Calu3 (cell line): Measurements from ENCODE around the gene EIF6. TPM values are rescaled to one million over a fixed set of nuclear protein-coding genes. Genes with fewer than 3 reads are reported as not detected.

Experiments used
- BruUV-seq: library from RNA; stranded (reverse); fragments of 400-500 nt; replicated peaks from 2 replicates; lab custom pipeline; 2021; lab: Mats Ljungman, UMichigan
- CTCF ChIA-PET: fragments of 300-600 bp; sonication (Branson Sonifier 250); formaldehyde crosslinking; loops from one replicate; lab custom pipeline; 2022; ENCODE audit warnings: antibody characterized with exemption; lab: Charles Lee
- DNase-seq: peaks from one replicate; pipeline ENCODE4 v3.0.0; 2022
- H3K27ac Mint-ChIP-seq: one replicate; pipeline ENCODE4 v1.8.0; 2022; ENCODE audit warnings: mixed read lengths; ENCODE audit not compliant: unreplicated experiment
- H3K27me3 Mint-ChIP-seq: one replicate; pipeline ENCODE4 v1.8.0; 2022; ENCODE audit warnings: mixed read lengths; ENCODE audit not compliant: unreplicated experiment
- H3K36me3 Mint-ChIP-seq: one replicate; pipeline ENCODE4 v1.8.0; 2022; ENCODE audit warnings: mild to moderate bottlenecking, moderate library complexity, mixed read lengths; ENCODE audit not compliant: insufficient read depth, unreplicated experiment
- H3K4me1 Mint-ChIP-seq: one replicate; pipeline ENCODE4 v1.8.0; 2022; ENCODE audit warnings: mild to moderate bottlenecking, low read depth, mixed read lengths; ENCODE audit not compliant: unreplicated experiment
- H3K4me3 Mint-ChIP-seq: one replicate; pipeline ENCODE4 v1.8.0; 2022; ENCODE audit warnings: mild to moderate bottlenecking, low read depth, moderate library complexity, mixed read lengths; ENCODE audit not compliant: unreplicated experiment
- H3K9me3 Mint-ChIP-seq: one replicate; pipeline ENCODE4 v1.8.0; 2022; ENCODE audit warnings: low read depth, mixed read lengths; ENCODE audit not compliant: unreplicated experiment
- intact Hi-C: fragments of 100-400 bp; cut with micrococcal nuclease; formaldehyde crosslinking; loops from one replicate; pipeline ENCODE4 v1.10.0; 2022; ENCODE audit not compliant: unreplicated experiment
- total RNA-seq: library from RNA; stranded (reverse); gene quantifications from 2 replicates; pipeline ENCODE4 v1.2.3, GENCODE V29; 2022
- TF ChIP-seq, protein P1 (sequence below): fragments of 200-600 bp; IDR thresholded peaks from one replicate; pipeline ENCODE4 v1.8.0; 2022; ENCODE audit warnings: antibody characterized with exemption; ENCODE audit not compliant: unreplicated experiment

The EIF6 gene
- total RNA-seq, 1 experiment from 2014 or later, result 271 TPM

GRCh38 chr20:35320396-35321126 is 36.0 kb upstream of the EIF6 start:
- Mint-ChIP-seq H3K27ac (peak overlapping the region; percentile 97), H3K27me3 (no peaks in the 10 kb centered on the region), H3K4me1 (peaks cover 52% of the 10 kb centered on the region), H3K36me3 (peaks cover 20% of the 10 kb centered on the region), H3K4me3 (no peak overlapping the region), H3K9me3 (no peaks in the 10 kb centered on the region)
- peak; percentile 54 for DNase-seq
- CTCF ChIA-PET, result interaction anchor here (0.6 to 1.6 kb wide), 7 partner anchors 9 to 287 kb away, joined by 3 to 11 read pairs (median 7); no protein-coding TSS in a partner anchor
- BruUV-seq, result no TSS peak
- intact Hi-C loops, result no loop called here
- TF ChIP-seq, protein P1, sequence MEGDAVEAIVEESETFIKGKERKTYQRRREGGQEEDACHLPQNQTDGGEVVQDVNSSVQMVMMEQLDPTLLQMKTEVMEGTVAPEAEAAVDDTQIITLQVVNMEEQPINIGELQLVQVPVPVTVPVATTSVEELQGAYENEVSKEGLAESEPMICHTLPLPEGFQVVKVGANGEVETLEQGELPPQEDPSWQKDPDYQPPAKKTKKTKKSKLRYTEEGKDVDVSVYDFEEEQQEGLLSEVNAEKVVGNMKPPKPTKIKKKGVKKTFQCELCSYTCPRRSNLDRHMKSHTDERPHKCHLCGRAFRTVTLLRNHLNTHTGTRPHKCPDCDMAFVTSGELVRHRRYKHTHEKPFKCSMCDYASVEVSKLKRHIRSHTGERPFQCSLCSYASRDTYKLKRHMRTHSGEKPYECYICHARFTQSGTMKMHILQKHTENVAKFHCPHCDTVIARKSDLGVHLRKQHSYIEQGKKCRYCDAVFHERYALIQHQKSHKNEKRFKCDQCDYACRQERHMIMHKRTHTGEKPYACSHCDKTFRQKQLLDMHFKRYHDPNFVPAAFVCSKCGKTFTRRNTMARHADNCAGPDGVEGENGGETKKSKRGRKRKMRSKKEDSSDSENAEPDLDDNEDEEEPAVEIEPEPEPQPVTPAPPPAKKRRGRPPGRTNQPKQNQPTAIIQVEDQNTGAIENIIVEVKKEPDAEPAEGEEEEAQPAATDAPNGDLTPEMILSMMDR, result no peak

DNA sequence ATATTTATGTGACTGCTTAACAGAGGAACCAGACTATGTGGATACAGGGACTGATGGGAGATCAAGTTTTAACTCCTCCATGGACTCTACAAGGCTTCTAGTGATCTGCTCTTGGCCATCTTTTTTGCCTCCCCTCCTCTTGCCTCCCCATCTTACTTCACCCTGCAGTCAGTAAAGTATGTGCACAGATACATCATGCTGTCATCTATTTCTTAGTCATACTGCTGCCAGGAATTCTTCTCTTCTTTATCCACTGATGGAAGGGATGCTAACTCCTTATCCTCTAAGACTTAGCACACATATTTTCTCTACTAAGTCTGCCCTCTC is 35.3 kb upstream of the EIF6 start:
- no peaks in the 10 kb centered on the region for H3K9me3 Mint-ChIP-seq
- peak overlapping the region; percentile 97 for H3K27ac Mint-ChIP-seq
- intact Hi-C loops, result no loop called here
- H3K4me1 Mint-ChIP-seq, result peaks cover 52% of the 10 kb centered on the region
- BruUV-seq, result no TSS peak
- TF ChIP-seq, protein P1, result no peak
- H3K36me3 Mint-ChIP-seq, result peaks cover 20% of the 10 kb centered on the region
- H3K4me3 Mint-ChIP-seq, result no peak overlapping the region
- CTCF ChIA-PET, result interaction anchor here (0.7 to 2.9 kb wide), 7 partner anchors 10 to 17 kb away, joined by 3 to 23 read pairs (median 10); no protein-coding TSS in a partner anchor
- no peaks in the 10 kb centered on the region for H3K27me3 Mint-ChIP-seq
- DNase-seq, result no peak

GRCh38 chr20:35319192-35319870 is 34.8 kb upstream of the EIF6 start:
- intact Hi-C loops, result no loop called here
- H3K36me3 Mint-ChIP-seq, result peaks cover 20% of the 10 kb centered on the region
- DNase-seq, result no peak
- H3K4me3 Mint-ChIP-seq, result no peak overlapping the region
- no TSS peak for BruUV-seq
- CTCF ChIA-PET, result interaction anchor here (2.2 to 2.9 kb wide), 3 partner anchors 10 to 15 kb away, joined by 7 to 23 read pairs (median 20); no protein-coding TSS in a partner anchor
- peak overlapping the region; percentile 97 for H3K27ac Mint-ChIP-seq
- no peaks in the 10 kb centered on the region for H3K9me3 Mint-ChIP-seq
- H3K4me1 Mint-ChIP-seq, result peaks cover 55% of the 10 kb centered on the region
- TF ChIP-seq, protein P1, result no peak
- H3K27me3 Mint-ChIP-seq, result no peaks in the 10 kb centered on the region

GRCh38 chr20:35318502-35319157 is 34.1 kb upstream of the EIF6 start:
- no peaks in the 10 kb centered on the region for H3K9me3 Mint-ChIP-seq
- DNase-seq, result peak; percentile 81
- H3K27me3 Mint-ChIP-seq, result no peaks in the 10 kb centered on the region
- CTCF ChIA-PET, result interaction anchor here (0.8 to 2.9 kb wide), 6 partner anchors 8 to 84 kb away, joined by 3 to 23 read pairs (median 7); no protein-coding TSS in a partner anchor
- H3K27ac Mint-ChIP-seq, result peak overlapping the region; percentile 97
- peak overlapping the region; percentile 17 for H3K4me3 Mint-ChIP-seq
- intact Hi-C loops, result no loop called here
- BruUV-seq, result TSS peak; percentile 98
- H3K36me3 Mint-ChIP-seq, result peaks cover 20% of the 10 kb centered on the region
- TF ChIP-seq, protein P1, result no peak
- H3K4me1 Mint-ChIP-seq, result peaks cover 56% of the 10 kb centered on the region
